Right kidney (tissue), 1 donor: Measurements from ENCODE around the gene PREX1.

Experiments used
- DNase-seq: peaks from one replicate; pipeline ENCODE4 v3.0.0-alpha.2; 2016

Gene PREX1

DNA sequence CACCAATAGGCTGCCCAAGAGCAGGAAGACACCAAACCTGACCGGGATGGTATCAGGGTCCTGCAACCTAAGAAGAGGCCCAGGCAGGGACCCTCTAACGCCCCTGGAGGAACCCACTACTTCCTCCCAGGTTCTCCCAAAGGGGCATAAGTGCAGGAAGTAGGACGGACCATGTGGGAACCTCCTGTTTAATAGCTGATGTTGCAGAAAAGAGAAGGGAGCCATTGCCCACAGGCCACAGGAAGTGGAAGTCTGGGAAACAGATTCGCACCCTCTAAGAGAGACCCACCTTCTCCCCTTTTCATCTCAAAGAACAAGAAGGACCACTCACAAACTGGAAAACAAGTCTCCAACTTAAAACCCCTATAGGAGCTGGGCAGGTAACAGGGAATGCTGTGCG lies 18.1 kb downstream of the PREX1 start:
- DNase-seq = no peak

DNA sequence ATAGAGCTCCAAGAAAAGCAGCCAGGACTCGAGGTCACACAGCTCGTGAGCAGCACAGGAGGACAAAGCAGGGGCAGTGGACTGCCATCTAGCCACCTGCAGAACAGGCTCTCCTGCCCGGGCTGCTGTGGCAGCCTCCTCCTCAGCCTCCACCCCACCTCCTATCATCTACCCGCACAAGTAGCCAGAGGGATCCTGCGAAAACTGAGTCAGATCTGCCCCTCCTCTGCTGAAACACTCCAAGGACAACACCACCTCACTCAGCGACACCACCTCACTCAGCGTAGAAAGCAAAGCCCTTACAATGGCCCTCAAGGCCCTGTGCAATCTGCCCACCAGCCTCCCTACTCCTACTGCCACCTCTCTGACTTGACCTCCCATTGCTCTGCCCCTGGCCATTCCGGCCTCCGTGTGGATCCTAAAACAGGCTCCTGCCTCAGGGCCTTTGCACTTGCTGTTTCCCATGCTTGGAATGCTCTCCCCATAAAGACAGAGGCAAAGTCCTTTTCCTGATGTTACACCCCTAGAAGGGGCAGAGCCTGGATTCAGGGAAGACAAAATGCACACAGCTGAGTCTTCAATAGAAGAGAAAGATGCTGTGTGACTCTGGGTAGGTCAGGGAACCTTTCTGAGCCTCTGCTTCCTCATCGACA lies 19.3 kb downstream of the PREX1 start:
- DNase-seq = no peak

DNA sequence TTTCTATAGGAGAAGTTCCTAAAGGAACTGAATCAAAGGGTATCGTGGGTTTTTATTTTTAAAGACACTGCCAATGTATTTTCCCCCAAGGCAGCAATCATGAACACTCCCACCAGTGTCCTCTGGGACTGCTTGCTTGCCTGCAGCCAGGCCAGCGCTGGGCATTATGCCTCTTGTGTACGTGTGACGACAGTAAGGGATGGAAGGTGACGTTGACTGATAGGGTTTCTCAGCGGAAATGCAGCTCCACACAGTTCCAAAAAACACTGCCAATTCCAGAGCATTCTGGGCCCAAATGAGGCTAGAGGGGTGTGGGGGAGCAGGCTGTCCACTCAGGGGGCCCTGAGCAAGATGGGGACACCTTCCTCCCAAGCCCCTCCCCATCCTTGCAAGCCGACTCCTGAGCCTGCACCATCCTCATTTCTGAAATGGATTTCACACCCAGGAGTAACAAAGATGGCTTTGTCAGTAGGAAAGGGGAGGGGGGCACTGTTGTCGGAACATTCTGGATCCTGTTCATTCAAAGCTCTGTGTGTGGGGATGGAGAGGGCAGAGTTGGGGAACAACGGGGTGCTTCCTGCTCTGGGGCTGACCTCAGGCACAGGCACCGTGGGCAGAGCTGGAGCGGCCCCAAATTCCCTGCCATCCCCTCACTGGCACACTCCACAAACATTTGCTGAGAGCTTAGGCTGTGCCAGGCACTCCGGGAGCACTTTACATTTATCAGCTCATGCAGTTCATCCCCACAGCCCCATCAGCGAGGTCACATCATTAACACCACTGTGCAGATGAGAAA lies 20.0 kb downstream of the PREX1 start:
- DNase-seq = no peak

DNA sequence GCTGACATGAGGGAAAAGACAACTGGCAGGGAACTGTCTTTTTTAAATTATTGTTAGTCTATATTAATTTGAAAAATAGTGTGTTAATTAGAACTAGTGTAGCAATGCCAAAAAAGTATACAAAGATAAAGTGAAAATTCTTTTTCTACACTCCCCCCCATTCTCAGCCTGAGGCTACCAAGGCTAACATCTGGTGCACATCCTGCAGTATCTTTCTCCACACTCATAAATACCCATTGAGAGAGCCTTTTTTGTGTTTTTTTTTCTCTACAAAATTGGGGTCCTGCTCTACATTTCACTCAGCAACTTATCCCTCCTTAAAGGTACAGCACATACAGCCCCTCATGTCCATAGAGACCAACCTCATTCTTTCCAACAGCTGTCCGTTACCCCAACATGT lies 20.7 kb downstream of the PREX1 start:
- DNase-seq = no peak

DNA sequence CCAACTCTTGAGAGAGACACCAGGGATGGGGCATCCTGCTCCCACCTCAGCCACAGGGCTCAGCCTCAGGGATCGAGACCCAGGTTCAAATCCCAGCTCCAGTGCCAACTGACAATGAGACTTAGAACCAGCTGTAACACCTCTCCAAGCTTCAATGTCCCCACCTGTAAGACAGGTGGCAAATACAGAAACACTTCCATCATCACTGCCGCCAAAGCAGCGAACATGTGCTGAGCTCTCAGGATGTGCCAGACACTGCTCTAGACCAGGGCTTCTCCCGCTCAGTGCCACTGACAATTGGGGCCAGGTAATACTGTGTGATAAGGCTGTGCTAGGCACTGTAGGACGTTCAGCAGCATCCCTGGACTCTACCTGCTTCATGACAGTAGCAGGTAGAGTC lies 22.1 kb downstream of the PREX1 start:
- no peak for DNase-seq

DNA sequence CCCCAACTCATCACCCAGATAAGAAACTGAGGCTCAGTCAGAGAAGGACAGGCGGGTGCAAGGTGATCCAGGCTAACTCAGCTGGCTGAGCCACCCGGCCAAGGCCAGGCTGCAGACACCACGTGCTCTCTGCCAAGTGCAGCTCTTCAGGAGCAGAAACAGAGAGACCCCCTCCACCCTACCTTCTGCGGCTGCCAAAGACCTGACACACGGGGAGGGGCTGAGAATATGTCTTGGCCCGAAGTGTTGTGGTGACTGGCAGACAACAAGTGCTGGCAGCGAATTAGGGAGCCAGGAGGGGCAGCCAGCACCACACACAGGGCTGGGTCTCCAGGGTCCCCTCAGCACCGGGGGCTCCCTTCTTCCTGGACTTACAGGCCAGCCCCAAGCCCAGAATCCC lies 22.5 kb downstream of the PREX1 start:
- no peak for DNase-seq

DNA sequence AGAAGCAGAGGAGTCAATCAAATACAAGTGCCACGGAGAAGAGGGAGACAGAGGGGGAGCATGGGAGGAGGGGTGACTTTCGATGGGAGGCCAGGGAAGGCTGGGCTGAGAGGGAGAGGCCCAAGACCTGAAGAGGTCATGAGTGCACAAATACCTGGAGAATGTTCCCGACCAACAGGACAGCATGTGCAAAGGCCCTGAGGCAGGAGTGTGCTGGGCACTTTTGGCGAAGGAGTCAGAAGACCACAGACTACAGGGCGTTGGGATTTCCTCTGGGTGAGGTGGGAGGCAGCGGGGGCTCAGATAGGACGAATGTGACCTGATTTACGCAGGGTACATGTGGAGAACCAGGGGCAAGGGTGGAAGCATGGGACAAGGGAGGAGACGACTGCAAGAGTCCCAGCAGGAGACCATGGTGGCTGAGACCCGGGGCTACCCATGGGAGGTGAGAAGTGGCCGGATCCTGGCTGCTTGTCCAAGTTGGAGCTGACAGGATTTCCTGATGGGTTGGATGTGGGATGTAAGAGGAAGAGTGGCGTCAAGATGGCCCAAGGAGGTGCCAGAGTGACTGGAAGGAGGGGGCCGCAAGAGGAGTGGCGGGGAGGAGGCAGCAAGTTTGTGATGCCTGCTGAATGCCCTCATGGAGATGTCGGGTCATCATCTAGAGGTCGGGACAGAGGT lies 23.4 kb downstream of the PREX1 start:
- DNase-seq = no peak

DNA sequence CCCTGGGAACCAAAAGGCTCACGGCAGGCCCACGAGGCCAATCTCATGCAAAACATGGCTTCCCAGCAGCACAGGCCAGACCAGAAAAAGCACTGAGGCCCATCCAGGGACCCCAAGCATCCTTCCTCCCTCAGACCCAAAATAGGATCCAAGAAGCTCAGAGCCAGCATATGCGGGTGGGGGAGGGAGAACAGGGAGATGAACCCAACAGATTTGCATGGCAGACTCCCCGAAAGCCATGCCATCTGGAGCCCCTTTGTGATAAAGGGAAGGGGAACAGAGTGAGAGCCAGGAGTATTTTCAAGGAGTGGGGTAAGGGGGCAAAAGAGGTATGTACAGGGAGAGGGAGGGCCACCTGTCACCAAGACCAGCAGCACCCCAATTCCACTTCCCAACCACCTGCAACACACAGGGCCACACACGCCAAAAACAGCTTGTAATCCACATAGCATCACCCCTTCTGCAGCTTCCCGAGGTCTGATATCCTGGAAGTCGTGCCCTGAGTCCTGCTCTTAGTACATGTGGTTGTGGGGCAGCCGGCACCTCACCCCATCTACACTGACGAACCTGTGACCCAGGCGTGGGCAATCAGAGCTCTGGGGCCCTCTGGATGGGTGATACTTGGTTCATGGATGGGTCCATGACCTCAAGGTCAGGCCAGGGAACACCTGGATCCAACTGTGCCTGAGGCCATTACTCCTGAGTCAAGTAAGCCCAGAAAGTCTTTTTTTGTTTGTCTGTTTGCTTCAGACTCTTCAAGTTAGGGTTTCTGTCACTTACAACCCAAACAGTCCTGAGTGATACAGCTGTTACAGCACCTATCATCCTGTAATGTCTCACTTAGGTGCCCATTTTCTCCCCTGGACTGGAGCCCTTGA lies 24.4 kb downstream of the PREX1 start:
- no peak for DNase-seq

DNA sequence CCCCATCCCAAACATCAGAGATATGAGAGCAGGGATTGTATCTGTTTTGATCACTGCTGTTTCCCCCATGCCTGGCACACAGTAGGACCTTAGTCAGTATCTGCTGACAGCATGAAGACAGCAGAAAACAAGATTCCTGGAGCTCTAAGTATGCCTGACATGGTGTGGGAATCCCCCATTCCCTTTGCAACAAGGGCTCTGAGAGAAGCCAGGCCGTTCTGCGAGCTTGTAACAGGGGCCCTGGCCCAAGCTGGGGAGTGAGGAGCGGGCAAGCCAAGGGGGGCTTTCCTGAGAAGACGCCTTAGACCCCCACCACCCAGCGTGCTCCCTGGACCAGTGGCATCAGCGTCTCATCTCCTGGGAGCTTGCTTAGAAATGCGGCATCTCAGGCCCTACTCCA lies 25.2 kb downstream of the PREX1 start:
- DNase-seq = no peak

DNA sequence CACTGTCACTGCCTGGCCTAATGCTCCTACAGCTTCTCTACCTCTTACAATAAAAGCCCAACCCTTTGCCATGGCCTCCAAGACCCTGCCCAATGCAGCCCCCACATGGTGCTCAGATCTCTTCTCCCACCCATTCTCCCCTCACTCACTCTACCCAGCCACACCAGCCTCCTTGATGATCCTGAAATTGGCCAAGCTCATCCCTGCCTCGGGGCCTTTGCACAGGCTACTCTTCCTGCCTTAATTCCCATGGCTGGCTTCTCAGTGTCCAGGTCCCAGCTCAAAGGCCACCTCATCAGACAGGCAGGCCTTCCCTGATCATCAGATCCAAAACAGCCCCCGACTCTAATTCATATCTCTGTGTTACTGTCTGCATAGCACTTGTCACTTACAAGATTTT lies 25.6 kb downstream of the PREX1 start:
- no peak for DNase-seq

DNA sequence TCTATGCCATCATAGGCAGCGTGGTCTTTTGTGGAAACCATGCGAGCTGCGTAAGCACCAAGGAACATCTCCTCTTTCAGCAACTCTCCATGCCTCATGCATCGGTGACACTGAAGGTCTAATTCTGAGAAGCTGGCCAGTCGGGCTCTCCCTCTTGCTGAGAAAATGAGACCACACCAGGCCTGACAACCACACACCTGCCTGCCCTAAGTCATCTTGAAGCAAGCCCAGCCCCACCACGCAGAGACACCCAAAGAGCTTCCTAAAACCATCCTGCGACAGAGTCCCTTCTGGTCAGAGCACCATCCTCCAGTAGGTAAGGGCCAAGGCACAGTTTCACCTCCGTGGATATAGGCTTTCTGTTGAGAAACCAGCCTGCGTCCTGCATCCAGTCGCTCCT lies 26.6 kb downstream of the PREX1 start:
- DNase-seq = no peak

DNA sequence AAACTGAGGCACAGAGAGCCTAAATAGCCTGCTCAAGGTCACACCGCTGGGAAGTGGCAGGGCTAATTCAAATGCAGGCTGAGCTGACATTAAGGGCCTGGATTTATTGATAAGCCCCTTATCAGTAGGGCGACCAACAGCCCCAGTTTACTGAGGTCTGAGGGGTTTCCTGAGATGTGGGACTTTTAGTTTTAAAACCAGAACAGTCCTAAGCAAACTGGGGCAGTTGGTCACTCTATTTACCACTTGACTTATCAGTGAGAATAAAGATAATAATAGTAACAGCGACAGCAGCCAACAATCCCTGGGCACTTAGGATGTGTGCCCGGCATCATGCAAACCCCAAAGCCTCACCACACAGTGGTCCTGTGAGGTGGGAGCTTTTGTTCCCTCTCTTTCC lies 27.6 kb downstream of the PREX1 start:
- DNase-seq = no peak

DNA sequence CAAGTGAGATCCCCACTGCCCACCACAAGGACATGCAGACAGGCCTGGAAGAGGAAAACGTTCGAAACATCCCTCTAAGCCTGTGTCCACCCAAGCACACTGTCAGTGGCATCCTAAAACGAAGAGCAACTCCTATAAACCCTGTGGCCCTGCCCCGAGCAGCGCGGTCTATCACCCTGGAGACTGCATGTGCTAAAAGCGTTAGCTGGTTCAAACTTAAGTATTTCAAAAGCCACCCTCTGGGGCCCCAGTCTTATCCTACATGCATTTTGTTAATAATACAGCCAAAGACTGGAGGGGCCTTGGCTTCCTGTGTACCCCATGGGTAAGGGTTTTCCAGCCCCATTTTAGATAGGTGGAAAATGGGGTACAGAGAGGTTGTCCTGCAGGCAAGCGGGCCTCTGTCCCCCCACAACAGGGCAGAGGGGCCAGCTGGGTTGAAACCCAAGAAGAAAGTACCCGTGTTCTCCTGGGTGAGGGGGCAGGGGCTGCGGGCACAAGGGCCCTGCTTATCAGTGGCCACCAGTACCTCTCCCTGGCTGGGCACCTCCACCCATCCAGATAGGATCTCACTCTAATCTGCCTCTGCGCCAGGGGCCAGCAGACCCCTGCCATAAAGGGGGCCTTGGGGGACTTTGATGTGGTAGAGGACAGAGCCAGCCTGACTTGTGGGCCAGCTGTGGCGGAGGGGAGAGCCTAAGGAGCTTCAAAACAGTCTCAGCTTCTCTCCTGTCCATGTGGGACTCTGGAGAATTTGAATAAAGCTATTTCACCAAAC lies 28.3 kb downstream of the PREX1 start:
- no peak for DNase-seq

DNA sequence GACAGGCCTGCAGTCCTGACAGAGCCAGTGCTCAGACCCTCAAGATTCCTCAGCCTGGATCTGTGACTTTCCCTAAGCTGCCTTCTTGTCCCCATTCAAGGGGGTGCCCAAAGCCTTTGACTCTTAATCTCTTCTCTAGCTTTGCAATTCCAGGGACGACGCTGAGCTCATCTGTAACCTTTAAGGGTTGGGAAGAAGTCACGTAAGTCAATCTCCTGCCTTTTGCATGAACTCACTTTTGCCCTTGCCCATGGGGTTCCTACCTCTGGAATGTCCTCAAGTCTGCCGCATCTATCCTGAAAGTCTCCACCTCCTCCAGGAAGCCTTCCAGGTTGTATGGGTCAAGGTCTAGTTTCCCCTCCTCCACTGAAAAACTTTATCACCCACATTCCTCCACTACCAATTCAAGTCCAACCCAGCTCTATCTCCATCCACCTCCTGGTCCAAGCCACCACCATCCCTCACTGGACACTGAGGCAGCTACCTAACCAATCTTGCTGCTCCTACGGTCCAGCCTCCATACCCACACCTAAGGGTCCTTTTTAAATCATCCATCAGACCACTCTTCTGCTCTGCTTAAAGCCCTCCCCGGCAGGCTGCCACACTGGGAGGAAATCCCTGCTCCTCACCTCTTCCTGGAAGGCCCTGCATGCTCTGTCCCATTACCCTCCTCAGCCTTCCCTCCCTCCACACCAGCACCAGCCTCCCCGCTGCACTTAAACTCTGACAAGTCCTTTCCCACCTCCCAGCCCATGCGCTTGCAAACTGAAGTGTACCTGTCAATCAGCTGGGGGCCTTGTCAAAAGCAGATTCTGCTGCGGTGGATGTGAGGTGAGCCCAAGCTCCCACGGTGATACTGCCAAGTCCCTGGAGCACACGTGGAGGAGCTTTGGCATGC lies 29.7 kb downstream of the PREX1 start:
- DNase-seq = no peak

DNA sequence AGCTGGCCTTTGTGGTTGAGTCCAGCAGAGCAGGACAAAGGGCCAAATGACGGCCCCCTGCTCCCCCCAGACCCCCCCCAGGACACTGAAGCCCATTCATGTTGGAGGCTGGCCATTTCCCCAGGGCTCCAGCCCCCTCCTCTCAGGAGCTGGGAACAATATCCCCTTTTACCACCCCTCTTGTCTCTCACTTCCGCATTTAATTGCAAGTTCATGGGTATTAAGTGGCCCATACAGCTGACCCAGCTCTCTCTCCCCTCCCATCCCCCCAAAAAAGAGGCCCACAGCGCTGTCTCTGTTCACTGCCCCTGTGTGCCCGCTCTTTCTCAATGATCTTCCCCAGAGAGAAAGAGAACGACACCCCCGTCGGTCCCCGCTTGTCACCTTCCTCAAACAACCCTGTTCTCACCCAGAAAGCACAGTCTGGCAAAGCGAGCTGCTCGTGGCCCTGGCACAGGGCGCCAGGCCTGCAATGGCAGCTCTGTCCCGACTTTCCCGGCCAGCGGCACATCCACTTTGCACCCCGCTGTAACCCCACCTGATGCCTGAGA lies 30.4 kb downstream of the PREX1 start:
- DNase-seq = no peak

DNA sequence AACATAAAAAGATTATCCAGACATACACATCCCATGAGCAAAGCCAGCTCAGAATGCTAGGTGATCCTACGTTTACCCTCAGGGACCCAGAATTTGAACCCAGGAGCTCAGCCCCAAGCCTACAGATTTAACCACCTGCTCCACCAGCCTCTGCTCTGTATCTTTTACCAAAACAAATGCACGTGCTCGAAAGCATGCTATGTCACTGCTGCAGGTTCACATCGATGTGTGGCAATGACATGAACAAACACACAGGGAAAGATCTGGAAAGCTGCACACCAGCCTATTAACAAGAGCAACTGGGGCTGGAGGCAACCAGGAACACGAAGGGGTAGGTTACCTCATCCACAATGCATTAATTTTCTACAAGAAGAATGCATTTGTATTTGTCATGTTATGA lies 32.1 kb downstream of the PREX1 start:
- no peak for DNase-seq

DNA sequence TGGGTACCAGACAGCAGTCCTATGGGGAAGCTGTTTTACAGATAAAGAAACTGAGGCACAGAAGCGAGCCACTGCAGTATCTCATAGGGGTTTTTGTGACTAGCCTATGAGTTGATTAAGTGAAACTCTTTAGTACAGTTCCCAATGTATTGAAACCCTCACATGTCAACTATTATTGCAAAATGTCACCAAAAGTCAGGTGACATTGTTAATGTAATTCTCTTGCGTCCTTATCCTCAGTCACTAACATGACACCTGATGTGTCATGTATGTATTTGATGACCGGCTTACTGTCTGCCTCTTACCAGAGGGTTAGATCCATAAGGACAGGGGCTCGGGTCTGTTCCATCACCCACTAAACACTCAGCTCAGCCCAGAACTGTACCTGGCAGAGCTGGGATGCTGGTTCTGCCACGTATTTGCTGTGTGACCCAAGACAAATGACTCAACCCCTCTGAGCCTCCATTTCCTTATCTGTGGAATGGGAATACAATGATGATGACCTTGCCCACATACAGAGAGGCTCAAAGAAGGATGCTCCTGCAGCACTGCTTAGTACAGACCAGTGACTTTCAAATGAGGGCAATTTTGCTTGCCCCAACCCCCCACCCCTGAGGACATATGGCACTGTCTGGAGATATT lies 32.9 kb downstream of the PREX1 start:
- DNase-seq = no peak

DNA sequence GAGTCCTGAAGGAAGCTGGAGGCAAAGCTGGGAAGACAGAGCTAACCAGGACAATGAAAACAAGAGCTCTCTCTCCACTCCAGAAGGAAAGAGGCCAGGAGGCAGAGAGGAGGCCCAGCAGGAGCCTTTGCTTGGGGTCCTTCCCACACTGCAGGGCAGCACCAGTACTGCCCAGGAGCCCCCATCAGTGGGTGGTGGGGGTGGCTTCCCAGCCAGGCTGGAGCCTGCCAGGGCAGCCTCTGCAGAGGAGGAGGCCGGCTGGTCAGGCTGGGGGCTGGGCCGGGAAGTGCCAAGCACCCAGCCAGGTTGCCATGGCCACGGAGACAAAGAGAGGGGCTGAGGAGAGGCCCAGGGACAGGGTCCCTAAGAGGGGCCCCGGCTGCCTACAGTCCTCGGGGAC lies 33.4 kb downstream of the PREX1 start:
- DNase-seq = no peak

DNA sequence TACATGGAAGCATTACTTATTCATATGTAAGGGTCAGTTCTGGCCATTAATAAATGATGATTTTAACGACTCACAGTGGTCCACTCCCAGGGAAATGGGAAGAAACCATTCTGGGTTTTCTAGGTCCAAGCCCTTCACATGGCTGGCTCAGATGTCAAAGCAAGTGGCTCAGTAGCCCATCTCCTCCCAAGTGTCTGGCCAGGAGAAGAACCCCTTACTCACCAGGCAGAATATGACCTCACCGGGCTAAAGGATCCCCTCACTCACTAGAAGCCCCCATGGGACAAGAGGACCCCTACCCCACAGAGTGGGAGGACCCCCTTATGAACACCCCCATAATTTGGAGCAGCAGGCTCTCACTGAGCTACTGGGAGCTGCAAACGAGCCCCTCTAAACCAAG lies 34.0 kb downstream of the PREX1 start:
- no peak for DNase-seq

DNA sequence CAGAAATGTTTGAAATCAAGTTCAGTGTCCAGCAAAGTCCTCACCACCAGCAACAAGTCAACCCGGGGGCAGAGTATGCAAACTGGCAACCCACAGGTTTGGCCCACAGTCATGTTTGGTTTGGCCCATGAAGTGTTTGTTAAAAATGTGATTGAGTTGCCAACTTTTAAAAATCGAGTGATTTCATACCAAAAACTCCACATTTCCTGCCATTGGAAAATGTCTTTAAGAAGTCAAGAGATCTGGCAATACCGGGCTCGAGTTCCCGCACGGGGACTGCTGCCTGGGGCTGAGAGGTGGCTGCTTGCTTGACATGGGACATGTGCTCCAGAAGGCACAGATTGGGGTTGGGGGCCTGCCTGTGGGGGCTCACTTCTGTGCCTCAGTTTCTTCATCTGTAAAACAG lies 36.1 kb downstream of the PREX1 start:
- no peak for DNase-seq
